ENCODE results near the gene TXNRD2.
A peak's percentile ranks its signal among the peaks of the same experiment; 100 is the strongest.

The TXNRD2 gene

GRCh38 chr22:19930551-19931486 is 10.8 kb downstream of the TXNRD2 start:
- Histone ChIP-seq H4K20me1 (ENCODE audit: insufficient read depth, low read length) (no peaks in the 10 kb centered on the region), H3K27me3 (ENCODE audit: insufficient read depth, low read length, poor library complexity) (no peaks in the 10 kb centered on the region), H3K27ac (ENCODE audit: low read length) (no peak overlapping the region), H3K4me3 (ENCODE audit: low read depth in 1 of 2, low read length in 2 of 2) (no peak overlapping the region), H3K36me3 (ENCODE audit: insufficient read depth, low read length) (no peaks in the 10 kb centered on the region), H3K4me2 (ENCODE audit: insufficient read depth, low read length) (no peak overlapping the region), H3K79me2 (ENCODE audit: insufficient read depth, low read length) (no peaks in the 10 kb centered on the region), H3K9me3 (ENCODE audit: insufficient read depth, low read length, severe bottlenecking) (peaks cover 5% of the 10 kb centered on the region), H3K4me1 (ENCODE audit: insufficient read depth, low read length) (no peaks in the 10 kb centered on the region), H3K9ac (ENCODE audit: low read depth, low read length) (no peak overlapping the region), H2AFZ (ENCODE audit: low read depth, low read length) (no peak overlapping the region)
- no peak for DNase-seq
- no peak for TF ChIP-seq CTCF (IDR thresholded peaks at IDR 0.05; ENCODE audit: borderline replicate concordance, extremely low read depth, low read length, poor library complexity, severe bottlenecking)
- no peak for TF ChIP-seq EZH2 (IDR thresholded peaks at IDR 0.05; ENCODE audit: borderline replicate concordance, low read depth, low read length, severe bottlenecking)
- ATAC-seq (ENCODE audit: insufficient read depth, low read depth), result no peak

GRCh38 chr22:19929586-19930550 is 11.8 kb downstream of the TXNRD2 start:
- DNase-seq (no peak), ATAC-seq (ENCODE audit: insufficient read depth, low read depth) (0 out of 3 replicates have a peak, but pooled peaks have one; percentile 9)
- no peak overlapping the region for H3K9ac ChIP-seq (ENCODE audit: low read depth, low read length)
- no peaks in the 10 kb centered on the region for H3K79me2 ChIP-seq (ENCODE audit: insufficient read depth, low read length)
- no peaks in the 10 kb centered on the region for H3K27me3 ChIP-seq (ENCODE audit: insufficient read depth, low read length, poor library complexity)
- TF ChIP-seq EZH2 (IDR thresholded peaks at IDR 0.05; ENCODE audit: borderline replicate concordance, low read depth, low read length, severe bottlenecking) (no peak), CTCF (IDR thresholded peaks at IDR 0.05; ENCODE audit: borderline replicate concordance, extremely low read depth, low read length, poor library complexity, severe bottlenecking) (no peak)
- H3K27ac ChIP-seq (ENCODE audit: low read length), result no peak overlapping the region
- H3K4me2 ChIP-seq (ENCODE audit: insufficient read depth, low read length), result no peak overlapping the region
- no peak overlapping the region for H3K4me3 ChIP-seq (ENCODE audit: low read depth in 1 of 2, low read length in 2 of 2)
- H3K4me1 ChIP-seq (ENCODE audit: insufficient read depth, low read length), result no peaks in the 10 kb centered on the region
- no peak overlapping the region for H2AFZ ChIP-seq (ENCODE audit: low read depth, low read length)
- H4K20me1 ChIP-seq (ENCODE audit: insufficient read depth, low read length), result no peaks in the 10 kb centered on the region
- H3K9me3 ChIP-seq (ENCODE audit: insufficient read depth, low read length, severe bottlenecking), result no peaks in the 10 kb centered on the region
- H3K36me3 ChIP-seq (ENCODE audit: insufficient read depth, low read length), result no peaks in the 10 kb centered on the region

- ATAC-seq (ENCODE audit: insufficient read depth, low read depth), result no peak
- Histone ChIP-seq H3K4me1 (ENCODE audit: insufficient read depth, low read length) (no peaks in the 10 kb centered on the region), H3K27ac (ENCODE audit: low read length) (no peak overlapping the region), H3K4me3 (ENCODE audit: low read depth in 1 of 2, low read length in 2 of 2) (no peak overlapping the region), H3K9ac (ENCODE audit: low read depth, low read length) (no peak overlapping the region), H3K79me2 (ENCODE audit: insufficient read depth, low read length) (no peaks in the 10 kb centered on the region), H3K4me2 (ENCODE audit: insufficient read depth, low read length) (no peak overlapping the region), H3K9me3 (ENCODE audit: insufficient read depth, low read length, severe bottlenecking) (no peaks in the 10 kb centered on the region), H3K27me3 (ENCODE audit: insufficient read depth, low read length, poor library complexity) (no peaks in the 10 kb centered on the region), H4K20me1 (ENCODE audit: insufficient read depth, low read length) (no peaks in the 10 kb centered on the region), H3K36me3 (ENCODE audit: insufficient read depth, low read length) (no peaks in the 10 kb centered on the region), H2AFZ (ENCODE audit: low read depth, low read length) (no peak overlapping the region)
- TF ChIP-seq CTCF (IDR thresholded peaks at IDR 0.05; ENCODE audit: borderline replicate concordance, extremely low read depth, low read length, poor library complexity, severe bottlenecking), result no peak
- no peak for DNase-seq
Observed at GRCh38 chr22:19928207-19928606, 13.4 kb downstream of the TXNRD2 start.
